ENCODE measurements around the gene MRPL58. TPM values are rescaled to one million over a fixed set of nuclear protein-coding genes. Genes with fewer than 3 reads are reported as not detected.

The MRPL58 gene
- total RNA-seq, 1 experiment from 2014 or later = 41.9 TPM

- TF ChIP-seq ZNF512 (CRISPR knock-in tag; IDR thresholded peaks at IDR 0.05; ENCODE audit: borderline replicate concordance) = no peak
- no peak for TF ChIP-seq ZNF232 (CRISPR knock-in tag; IDR thresholded peaks at IDR 0.05)
- TF ChIP-seq ZNF317 (CRISPR knock-in tag; IDR thresholded peaks at IDR 0.05; ENCODE audit: borderline replicate concordance, low read depth) = no peak
- no peak for TF ChIP-seq ZNF219 (CRISPR knock-in tag; IDR thresholded peaks at IDR 0.05; ENCODE audit: borderline replicate concordance)
- no peak for TF ChIP-seq GRHL2 (CRISPR knock-in tag; IDR thresholded peaks at IDR 0.05; ENCODE audit: insufficient replicate concordance, severe bottlenecking)
- TF ChIP-seq MLX (CRISPR knock-in tag; IDR thresholded peaks at IDR 0.05) = no peak
- no peak for TF ChIP-seq ATF3 (CRISPR knock-in tag; conservative IDR thresholded peaks at IDR 0.05)
- TF ChIP-seq MAX (CRISPR knock-in tag; IDR thresholded peaks at IDR 0.05) = peak; percentile 16; the same call in 1 of the 2 replicates
- TF ChIP-seq HMGA2 (CRISPR knock-in tag; IDR thresholded peaks at IDR 0.05) = no peak
- no peak for TF ChIP-seq CREM (CRISPR knock-in tag; IDR thresholded peaks at IDR 0.05)
- TF ChIP-seq FOXP1 (CRISPR knock-in tag; IDR thresholded peaks at IDR 0.05; ENCODE audit: borderline replicate concordance) = no peak
- peak; percentile 66 for TF ChIP-seq SP1 (CRISPR knock-in tag; conservative IDR thresholded peaks at IDR 0.05)
- TF ChIP-seq OVOL2 (CRISPR knock-in tag; IDR thresholded peaks at IDR 0.05; ENCODE audit: borderline replicate concordance) = no peak
- TF ChIP-seq ZNF416 (CRISPR knock-in tag; IDR thresholded peaks at IDR 0.05) = no peak
- no peak for TF ChIP-seq SMAD4 (CRISPR knock-in tag; IDR thresholded peaks at IDR 0.05)
- TF ChIP-seq ZBTB21 (CRISPR knock-in tag; IDR thresholded peaks at IDR 0.05; ENCODE audit: borderline replicate concordance) = no peak
- TF ChIP-seq STAT6 (CRISPR knock-in tag; conservative IDR thresholded peaks at IDR 0.05; ENCODE audit: low read depth) = 0 out of 2 replicates have a peak, but pooled peaks have one; percentile 29
- no peak for TF ChIP-seq E2F4 (CRISPR knock-in tag; IDR thresholded peaks at IDR 0.05; ENCODE audit: borderline replicate concordance, low read depth)
- TF ChIP-seq CREB1 (CRISPR knock-in tag; IDR thresholded peaks at IDR 0.05) = no peak
- no peak for TF ChIP-seq ZNF263 (CRISPR knock-in tag; IDR thresholded peaks at IDR 0.05; ENCODE audit: low read depth)
- TF ChIP-seq KAT7 (CRISPR knock-in tag; IDR thresholded peaks at IDR 0.05; ENCODE audit: borderline replicate concordance) = no peak
- TF ChIP-seq GTF2I (CRISPR knock-in tag; conservative IDR thresholded peaks at IDR 0.05) = no peak
- TF ChIP-seq PREB (CRISPR knock-in tag; IDR thresholded peaks at IDR 0.05; ENCODE audit: borderline replicate concordance) = no peak
- TF ChIP-seq ZMAT4 (CRISPR knock-in tag; IDR thresholded peaks at IDR 0.05) = no peak
- TF ChIP-seq TEAD1 (CRISPR knock-in tag; IDR thresholded peaks at IDR 0.05) = peak; percentile 69; the same call in 1 of the 2 replicates
- TF ChIP-seq PRDM15 (CRISPR knock-in tag; IDR thresholded peaks at IDR 0.05) = no peak
These were observed 21.1 kb downstream of the MRPL58 start (continued) for GRCh38 chr17:75033346-75034235.

Data from WTC11 (cell line).